ENCODE data around the gene PSMD6.

GRCh38 chr3:63967675-63968611, 55.4 kb downstream of the PSMD6 start:
- TF ChIP-seq POLR2A (IDR thresholded peaks at IDR 0.05) (no peak), CTCF (IDR thresholded peaks at IDR 0.05) (peak in 1 of 4 experiments; percentile 7), EP300 (IDR thresholded peaks at IDR 0.05) (no peak)
